Amniotic epithelial cell (primary cell): ENCODE data around the gene DGKI.

Experiments
- DNase-seq: peaks from one replicate; pipeline ENCODE4 v3.0.0-alpha.2; 2010; ENCODE audit warnings: low read depth

Gene DGKI

GRCh38 chr7:137846827-137847567, at the start of gene DGKI:
DGKI (minus strand) TSS chr7:137846974.
- DNase-seq: no peak

- DNase-seq: no peak
Observed at GRCh38 chr7:137895301-137896221, 48.8 kb upstream of the DGKI start.

- no peak for DNase-seq
Observed at GRCh38 chr7:137893143-137893742, 46.5 kb upstream of the DGKI start.

DNA sequence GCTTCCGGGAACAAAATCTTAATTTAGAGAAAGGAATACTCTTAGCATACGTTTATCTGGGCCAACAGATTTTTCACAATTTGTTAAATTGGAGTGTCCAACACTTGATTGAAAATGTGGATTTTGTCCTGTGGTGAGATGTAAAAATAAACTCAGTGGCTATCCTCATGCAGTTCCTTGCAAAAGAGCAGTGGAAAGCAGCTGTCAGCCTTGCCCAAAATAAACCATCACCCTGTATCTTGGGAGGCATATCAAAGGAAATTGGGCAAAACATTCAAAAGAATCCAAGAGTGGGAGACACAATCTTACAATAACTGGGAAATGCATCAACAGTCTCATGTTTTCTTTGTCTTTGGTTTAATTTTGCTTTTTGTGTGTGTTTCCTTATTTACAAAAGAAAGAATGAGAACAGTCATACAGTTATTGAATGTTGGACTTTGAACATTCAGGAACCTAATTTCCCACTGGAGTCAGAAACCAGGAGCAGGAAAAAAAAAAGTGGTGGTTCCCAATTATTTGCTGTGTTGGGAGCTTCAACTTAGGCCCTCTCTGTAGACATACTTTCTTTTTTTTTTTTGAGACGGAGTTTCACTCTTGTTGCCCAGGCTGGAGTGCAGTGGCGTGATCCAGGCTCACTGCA, 44.4 kb upstream of the DGKI start:
- DNase-seq: no peak

DNA sequence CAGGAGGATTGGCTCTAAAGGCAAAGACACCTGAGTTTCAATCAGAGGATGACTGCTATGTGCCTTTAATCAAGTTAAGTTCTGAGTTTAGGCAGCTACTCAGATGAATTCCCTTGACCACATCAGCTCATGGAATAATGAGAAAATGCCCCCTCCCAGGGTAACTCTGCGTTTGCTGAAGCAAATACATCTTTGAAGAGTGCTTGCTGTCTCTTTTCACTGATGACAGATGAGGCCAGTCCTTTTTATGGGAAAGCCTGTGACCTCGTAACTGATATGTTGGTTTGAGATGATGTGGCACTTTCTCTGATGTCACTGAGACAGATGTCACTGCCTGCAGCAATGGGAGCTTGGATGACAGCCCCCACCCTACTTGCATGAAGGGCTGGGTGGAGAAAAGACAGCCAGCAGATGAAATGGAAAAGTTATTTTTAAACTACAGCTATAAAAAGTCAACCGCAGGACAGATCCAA, 43.7 kb upstream of the DGKI start:
- no peak for DNase-seq

DNA sequence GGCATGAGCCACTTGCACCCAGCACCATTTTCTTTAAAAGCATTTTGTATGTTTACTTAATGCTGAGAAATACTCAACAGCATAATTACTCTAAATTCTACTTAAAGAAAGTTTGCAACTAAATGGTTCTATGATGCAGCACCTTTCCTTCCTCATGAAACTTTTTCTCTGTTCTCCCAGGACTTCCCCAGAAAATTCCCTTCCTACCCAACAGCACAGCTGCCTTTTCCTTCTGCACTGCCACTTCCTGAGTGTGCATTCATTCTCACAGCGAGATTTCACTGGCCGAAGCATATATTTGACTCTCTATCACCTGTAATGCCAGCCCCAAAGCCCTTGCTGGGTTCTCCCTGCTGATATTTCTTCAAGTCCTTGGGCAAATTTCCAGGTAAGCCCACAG, 41.5 kb upstream of the DGKI start:
- no peak for DNase-seq

- DNase-seq: peak; percentile 17
Observed at GRCh38 chr7:137886746-137887145, 40.0 kb upstream of the DGKI start.

DNA sequence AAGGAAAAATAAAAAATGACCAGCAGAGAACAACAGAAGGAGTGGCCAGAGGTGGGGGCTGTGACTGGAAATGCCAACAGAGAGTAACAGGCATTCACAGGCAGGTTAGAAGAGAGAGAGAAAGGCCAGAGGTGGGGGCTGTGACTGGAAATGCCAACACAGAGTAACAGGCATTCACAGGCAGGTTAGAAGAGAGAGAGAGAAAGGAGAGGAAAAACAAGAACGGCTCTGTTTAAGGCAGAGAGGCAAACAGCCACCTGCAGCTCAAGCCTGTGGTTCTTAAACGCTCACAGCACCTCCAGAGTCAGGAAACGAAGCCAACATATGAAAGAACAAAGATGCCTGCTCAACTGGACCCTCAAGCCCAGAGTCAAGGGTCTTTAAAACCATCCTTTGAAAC, 39.5 kb upstream of the DGKI start:
- DNase-seq: no peak

DNA sequence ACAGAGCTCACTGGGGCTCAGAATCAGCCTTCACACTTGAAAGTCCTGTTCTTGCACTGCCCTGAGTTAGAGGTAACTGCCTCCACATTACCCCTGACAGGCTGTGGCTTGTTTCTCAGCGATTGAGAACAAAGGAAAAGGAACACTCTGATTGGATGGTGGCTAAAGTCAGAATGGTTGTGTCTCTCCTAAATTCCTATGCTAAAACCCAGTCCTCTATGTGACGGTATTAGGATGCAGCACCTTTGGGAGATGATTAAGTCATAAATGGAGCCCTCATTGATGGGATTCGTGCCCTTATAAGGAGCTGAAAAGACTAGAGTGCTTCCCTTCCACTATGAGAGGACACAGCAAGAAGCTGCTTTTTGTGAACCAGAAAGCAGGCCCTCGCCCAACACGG, 38.9 kb upstream of the DGKI start:
- DNase-seq: no peak

DNA sequence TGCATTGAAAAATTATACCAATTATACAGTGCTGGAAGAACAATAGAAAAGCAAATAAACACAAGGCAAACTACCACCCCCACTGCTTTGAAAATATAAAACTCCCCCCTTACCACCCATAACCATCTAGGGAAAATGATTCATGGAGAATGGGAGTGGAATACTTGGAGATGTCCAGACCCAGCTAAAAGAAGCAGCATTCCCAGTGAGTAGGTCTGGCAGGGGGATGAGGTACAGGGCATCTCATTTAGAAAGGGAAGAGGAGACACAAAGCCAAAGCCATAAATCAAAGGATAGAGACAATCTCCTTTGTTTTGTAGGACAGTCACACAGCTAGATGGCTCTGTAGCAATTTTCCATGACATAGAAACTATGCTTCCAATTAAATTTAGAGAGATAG, 36.0 kb upstream of the DGKI start:
- DNase-seq: peak; percentile 39

GRCh38 chr7:137882261-137882668, 35.5 kb upstream of the DGKI start:
- DNase-seq: peak; percentile 99

DNA sequence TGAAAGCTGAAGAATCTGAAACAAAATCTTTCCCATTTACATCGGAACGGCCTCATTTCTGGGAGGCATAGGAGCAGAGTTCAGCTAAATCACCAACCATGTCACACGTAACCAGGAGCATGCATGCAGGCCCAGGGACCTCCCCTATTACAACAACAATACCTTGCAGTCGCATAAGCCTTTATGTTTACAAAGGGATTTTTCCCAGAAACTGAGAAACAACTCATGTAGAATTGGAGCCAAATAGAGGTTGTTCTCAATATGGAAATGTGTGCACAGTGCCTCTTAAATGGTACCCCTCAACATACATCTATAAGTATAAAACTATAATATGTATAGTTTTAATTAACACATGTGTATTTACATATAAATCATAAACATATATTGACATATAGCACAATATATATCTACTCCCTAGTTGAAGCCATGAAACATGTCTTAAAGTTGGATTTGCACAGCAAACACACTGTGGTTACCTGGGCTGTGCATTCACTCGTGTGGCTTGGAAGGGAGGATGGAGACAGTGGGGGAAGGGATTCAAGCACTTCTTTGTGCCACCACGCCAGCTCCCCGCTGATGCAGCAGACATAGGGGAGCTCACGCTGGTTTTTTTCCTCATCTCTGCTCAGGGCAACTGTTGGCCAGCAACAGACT, 35.0 kb upstream of the DGKI start:
- DNase-seq: no peak

GRCh38 chr7:137880432-137880831, 33.7 kb upstream of the DGKI start:
- DNase-seq: peak; percentile 91

DNA sequence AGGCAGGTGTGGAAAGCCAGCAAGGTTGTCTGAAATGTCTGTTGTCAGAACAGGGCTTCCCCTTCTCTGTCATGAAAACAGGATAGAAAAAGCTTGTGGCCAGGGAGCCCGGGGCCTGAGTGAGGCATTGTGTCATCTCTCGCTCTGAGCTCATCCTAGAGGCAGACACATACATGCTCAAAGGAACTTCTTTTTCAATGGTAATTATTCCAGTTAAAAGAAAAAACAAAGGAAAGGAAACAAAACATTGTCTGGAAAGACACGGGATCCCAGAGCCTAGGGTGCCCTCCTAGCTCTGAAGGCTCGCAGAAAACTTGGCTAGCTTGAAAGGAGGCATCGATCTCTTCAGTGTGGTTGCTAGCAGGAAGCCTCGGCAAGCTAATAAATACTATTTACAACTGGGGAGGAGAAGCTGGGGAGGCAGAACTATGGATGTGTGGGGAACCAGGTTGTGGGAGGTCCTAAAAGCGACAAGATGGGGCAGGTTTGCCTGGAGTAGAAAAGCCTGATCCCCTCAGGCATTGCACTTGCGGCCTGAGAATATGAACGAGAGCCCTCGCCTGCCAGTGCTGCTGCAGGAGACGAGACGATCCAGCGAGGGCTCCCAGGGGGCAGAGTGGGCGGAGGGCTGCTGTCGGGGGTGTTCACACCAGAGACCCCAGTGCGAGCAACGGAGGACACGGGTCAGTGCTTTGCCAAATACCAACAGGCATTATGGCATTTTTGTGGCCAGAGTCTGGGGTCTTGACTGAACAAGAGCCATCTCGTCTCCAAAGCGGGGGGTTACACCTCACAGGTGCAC, 32.8 kb upstream of the DGKI start:
- DNase-seq: peak; percentile 64

- peak; percentile 38 for DNase-seq
Observed at GRCh38 chr7:137878333-137878961, 31.7 kb upstream of the DGKI start.

DNA sequence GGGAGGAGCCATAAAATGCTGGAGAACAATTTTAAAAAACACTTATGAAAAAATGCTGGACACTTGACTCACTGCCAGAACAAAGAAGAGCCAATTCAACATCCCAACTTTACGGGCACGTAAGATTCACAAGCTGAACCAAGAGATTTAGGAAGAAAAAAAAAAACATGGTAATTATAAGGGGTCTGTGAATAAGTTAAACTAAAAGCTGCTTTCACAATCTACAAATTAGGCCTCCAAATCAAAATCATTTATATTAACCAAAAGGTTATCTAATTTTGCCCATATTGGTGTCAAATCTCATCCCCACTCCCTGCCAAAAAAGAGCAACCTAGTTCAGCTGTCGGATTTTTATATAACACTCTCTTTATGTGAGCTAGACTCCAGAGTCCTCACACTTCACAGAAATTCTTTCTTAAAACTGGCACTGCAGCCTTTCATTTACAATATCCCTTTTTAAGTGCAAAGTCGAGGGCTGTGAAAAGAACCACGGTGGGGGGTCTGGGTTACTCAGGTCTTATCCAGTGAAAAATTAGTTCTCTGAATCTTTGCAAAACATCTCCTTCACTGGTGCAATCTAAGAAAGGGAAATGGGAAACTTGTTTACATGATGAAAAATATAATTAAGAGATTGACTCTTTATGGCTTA, 30.4 kb upstream of the DGKI start:
- no peak for DNase-seq

DNA sequence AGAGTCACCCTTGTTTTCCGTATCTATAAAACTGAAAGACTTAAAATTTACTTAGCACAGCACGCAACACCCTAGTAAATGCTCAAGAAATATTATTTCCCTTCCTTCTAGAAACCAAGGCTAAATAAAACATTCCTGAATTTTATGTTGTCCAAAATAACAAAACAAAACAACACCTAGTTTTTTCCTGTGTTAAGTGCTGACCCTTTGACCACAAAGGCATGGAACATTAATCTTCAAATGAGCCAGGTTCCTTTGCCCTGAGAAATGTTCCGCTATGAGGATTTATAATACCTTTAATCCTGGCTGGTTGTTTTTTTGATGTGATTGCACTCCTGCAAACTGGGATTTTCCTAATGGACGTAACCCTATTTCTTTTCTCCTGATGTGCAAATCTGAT, 29.0 kb upstream of the DGKI start:
- peak; percentile 69 for DNase-seq

DNA sequence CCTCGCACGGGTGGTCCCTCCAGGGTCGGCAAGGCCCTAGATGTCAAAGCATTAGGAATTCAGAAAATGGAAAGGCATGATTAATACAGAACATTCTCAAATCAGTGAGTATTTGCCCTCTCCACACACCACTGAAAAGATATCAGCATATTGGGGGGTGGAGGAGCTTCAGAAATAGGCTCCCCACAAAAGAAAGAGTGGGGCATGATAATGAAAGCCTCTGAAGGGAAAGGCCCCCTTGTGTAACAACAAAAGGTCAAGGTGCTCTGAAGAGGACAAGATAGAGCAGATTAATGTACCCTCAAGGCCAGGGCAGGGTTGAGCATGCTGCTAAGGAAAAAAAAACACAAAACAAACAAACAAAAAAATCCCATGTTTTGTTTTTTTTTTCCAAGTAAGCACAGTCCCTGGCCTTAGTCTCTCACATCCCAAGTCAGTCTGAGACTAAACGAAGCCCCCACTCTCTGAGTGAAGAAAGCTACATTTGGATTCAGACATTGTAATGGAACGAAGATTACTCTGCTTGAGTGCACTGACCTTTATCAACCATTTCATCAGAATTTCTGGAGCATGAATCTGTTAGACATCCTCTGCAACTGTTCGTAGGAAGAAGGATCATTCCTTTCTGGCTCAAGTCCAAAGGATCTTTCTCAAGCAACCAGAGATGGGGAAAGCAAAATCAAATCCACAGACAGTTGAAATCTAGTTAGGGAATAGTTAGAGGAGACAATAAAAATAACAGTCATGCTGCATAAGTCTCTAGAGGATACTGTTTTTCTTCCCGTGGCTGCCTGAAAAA, 27.4 kb upstream of the DGKI start:
- DNase-seq: peak; percentile 97

GRCh38 chr7:137873524-137873923, 26.8 kb upstream of the DGKI start:
- DNase-seq: peak; percentile 34
